Measurements from ENCODE around the gene SLC38A2.

SLC38A2 gene

DNA sequence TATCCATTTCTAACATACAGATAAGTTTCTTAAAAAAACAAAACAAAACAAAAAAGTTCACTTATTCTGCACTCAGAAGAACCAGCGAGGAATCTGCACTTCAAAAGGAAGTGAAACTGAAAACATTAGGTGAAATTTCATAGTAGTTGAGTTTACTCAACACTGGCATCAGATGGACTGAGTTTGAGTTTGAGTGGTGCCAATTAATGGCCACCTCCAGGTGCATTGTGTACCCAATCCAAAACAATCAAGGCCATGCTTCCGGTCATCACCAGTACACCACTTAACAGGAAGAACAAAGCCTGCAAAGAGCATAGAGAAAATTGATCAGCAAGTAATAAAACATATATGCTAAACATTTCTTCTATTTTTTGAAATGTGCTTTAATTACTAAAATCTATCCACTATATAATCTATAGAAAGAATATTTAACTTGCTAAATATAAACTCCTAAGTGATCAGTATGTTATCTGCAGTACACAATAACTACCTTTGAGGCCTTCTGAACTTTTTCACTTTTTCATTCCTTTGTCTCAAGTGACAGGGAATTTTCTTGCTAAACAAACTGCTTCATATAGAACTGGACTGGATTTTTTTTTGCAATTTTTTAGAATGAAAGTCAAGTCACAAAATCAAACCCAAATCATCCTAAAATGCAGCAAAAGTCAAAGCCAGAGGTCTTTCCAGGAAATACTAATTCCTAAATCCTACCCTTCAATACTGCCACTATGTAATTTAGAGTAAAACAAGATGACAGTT is 11.5 kb downstream of the SLC38A2 start:
- H3K27ac ChIP-seq (ENCODE audit: low read depth, low read length, severe bottlenecking), result no peak overlapping the region
- H3K36me3 ChIP-seq (ENCODE audit: control insufficient read depth, insufficient read depth, low read length), result peaks cover 69% of the 10 kb centered on the region
- peaks cover 2% of the 10 kb centered on the region for H3K4me1 ChIP-seq (ENCODE audit: control insufficient read depth, insufficient read depth, low read length, poor library complexity, severe bottlenecking)
- WGBS, 2 experiments (ENCODE audit: insufficient coverage in 2 of 2), result no CpG with 5 or more reads among the region's 2 CpGs
- no peaks in the 10 kb centered on the region for H3K9me3 ChIP-seq (ENCODE audit: control insufficient read depth, low read length)
- no peak overlapping the region for H3K4me3 ChIP-seq (ENCODE audit: extremely low read depth, insufficient read depth, low read length, poor library complexity, severe bottlenecking)

- Histone ChIP-seq H3K36me3 (ENCODE audit: control insufficient read depth, insufficient read depth, low read length) (peaks cover 62% of the 10 kb centered on the region), H3K27ac (ENCODE audit: low read depth, low read length, severe bottlenecking) (no peak overlapping the region), H3K4me1 (ENCODE audit: control insufficient read depth, insufficient read depth, low read length, poor library complexity, severe bottlenecking) (no peaks in the 10 kb centered on the region), H3K9me3 (ENCODE audit: control insufficient read depth, low read length) (no peaks in the 10 kb centered on the region), H3K4me3 (ENCODE audit: extremely low read depth, insufficient read depth, low read length, poor library complexity, severe bottlenecking) (no peak overlapping the region)
- no CpG with 5 or more reads among the region's 1 CpG for whole genome bisulfite sequencing, 2 experiments (ENCODE audit: insufficient coverage in 2 of 2)
These were observed 12.2 kb downstream of the SLC38A2 start for GRCh38 chr12:46360370-46360769.

DNA sequence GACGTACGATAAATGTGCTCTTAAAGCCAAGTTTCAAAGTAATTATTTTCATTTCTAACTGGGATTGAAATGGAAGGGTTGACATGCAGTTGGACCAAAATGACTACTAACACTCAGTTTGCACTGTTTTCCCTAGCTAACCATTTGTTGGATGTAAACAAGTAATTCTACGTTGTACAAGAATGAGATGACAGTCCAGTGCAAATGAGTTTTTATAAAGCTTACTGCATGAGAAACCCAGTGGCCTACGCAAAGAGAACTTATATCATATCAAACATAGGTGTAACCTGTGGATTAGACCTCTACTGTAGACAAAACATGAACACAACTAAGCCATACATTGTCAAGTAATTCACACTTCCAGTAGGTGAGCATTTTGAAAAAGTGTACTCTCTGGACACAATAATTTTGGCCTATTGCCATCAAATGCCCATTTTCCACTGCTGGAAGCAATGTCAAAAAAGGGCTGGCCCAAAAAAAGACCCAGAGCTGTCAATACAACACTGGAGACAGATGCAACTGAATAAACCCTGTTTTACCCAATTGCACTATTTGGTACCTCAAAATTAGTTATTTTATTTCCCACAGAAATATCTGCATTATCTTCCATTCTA is 12.8 kb downstream of the SLC38A2 start:
- 100% methylated on average over 1 of the region's 4 CpGs for WGBS, 2 experiments (ENCODE audit: insufficient coverage in 2 of 2)
- no peak overlapping the region for H3K27ac ChIP-seq (ENCODE audit: low read depth, low read length, severe bottlenecking)

DNA sequence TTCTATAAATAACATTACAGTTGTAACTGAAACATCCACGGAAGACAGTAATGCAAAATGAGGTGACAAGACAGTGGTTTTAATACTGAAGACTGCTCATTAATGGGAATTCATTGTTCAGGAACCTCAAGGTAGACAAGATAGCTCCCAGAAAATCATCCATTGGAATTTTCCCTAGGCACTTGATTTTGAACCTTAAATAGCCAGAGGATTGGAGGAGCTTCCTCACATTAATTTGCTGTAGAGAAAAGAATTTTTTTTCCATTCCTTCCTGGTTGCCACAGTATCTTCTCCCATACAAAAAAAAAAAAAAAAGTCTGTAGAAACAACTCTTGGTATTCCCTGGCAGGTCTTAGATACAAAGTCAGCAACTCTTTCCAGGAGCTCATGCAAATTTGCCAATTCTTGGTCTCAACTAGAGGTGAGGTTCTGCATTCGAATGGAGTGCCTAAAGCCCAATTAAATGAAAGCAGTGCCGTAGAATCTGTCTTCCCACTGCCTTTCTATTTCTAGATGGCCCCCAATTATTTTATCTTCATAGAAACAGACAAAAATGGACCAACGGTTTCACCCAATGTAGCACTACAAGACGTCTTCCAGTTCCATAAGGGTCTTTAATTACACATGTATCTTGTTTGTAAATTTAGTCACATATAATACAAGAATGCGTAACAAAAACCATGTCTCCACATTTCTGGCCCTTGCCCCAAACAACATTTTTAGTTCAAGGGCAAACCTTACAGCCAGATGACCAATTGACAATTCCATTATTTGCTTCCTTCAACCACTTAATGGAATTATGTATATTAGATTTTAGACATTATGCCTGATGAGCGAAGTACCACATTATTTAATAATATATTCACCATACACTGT is 13.5 kb downstream of the SLC38A2 start:
- 92 to 100% methylated on average over 2 to 3 of the region's 7 CpGs for WGBS, 2 experiments (ENCODE audit: insufficient coverage in 2 of 2)
- H3K9me3 ChIP-seq (ENCODE audit: control insufficient read depth, low read length), result no peaks in the 10 kb centered on the region
- H3K36me3 ChIP-seq (ENCODE audit: control insufficient read depth, insufficient read depth, low read length), result peaks cover 49% of the 10 kb centered on the region
- peak overlapping the region; percentile 30 for H3K27ac ChIP-seq (ENCODE audit: low read depth, low read length, severe bottlenecking)
- H3K4me3 ChIP-seq (ENCODE audit: extremely low read depth, insufficient read depth, low read length, poor library complexity, severe bottlenecking), result no peak overlapping the region
- H3K4me1 ChIP-seq (ENCODE audit: control insufficient read depth, insufficient read depth, low read length, poor library complexity, severe bottlenecking), result no peaks in the 10 kb centered on the region

More for the DNA sequence above, 12.8 kb downstream of the SLC38A2 start:
- H3K4me3 ChIP-seq (ENCODE audit: extremely low read depth, insufficient read depth, low read length, poor library complexity, severe bottlenecking), result no peak overlapping the region
- H3K4me1 ChIP-seq (ENCODE audit: control insufficient read depth, insufficient read depth, low read length, poor library complexity, severe bottlenecking), result no peaks in the 10 kb centered on the region
- H3K36me3 ChIP-seq (ENCODE audit: control insufficient read depth, insufficient read depth, low read length), result peaks cover 56% of the 10 kb centered on the region
- H3K9me3 ChIP-seq (ENCODE audit: control insufficient read depth, low read length), result no peaks in the 10 kb centered on the region

DNA sequence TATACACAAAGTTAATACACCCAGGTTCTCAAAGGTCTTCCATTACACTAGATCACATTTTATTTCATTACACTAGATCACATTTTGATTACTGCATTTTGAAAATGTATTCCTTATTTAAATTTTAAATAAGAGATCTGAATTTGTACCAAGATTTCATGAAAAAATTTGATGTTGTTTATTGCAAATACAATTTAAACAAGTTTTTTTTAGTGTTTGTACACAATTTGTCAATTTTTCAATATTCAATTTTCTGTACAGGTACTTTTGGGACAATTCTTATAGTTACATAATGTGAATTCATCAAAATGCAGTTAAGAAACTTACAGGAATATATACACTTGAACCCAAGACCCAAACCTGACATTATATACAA is 14.3 kb downstream of the SLC38A2 start:
- Histone ChIP-seq H3K4me3 (ENCODE audit: extremely low read depth, insufficient read depth, low read length, poor library complexity, severe bottlenecking) (no peak overlapping the region), H3K4me1 (ENCODE audit: control insufficient read depth, insufficient read depth, low read length, poor library complexity, severe bottlenecking) (no peaks in the 10 kb centered on the region), H3K9me3 (ENCODE audit: control insufficient read depth, low read length) (no peaks in the 10 kb centered on the region), H3K27ac (ENCODE audit: low read depth, low read length, severe bottlenecking) (no peak overlapping the region), H3K36me3 (ENCODE audit: control insufficient read depth, insufficient read depth, low read length) (peaks cover 42% of the 10 kb centered on the region)

GRCh38 chr12:46357438-46358324 is 14.9 kb downstream of the SLC38A2 start:
- peak overlapping the region; percentile 50 for H3K27ac ChIP-seq (ENCODE audit: low read depth, low read length, severe bottlenecking)
- no peaks in the 10 kb centered on the region for H3K9me3 ChIP-seq (ENCODE audit: control insufficient read depth, low read length)
- H3K4me3 ChIP-seq (ENCODE audit: extremely low read depth, insufficient read depth, low read length, poor library complexity, severe bottlenecking), result no peak overlapping the region
- no peaks in the 10 kb centered on the region for H3K4me1 ChIP-seq (ENCODE audit: control insufficient read depth, insufficient read depth, low read length, poor library complexity, severe bottlenecking)
- WGBS, 2 experiments (ENCODE audit: insufficient coverage in 2 of 2), result 56 to 67% methylated on average over 6 of the region's 6 CpGs
- peaks cover 35% of the 10 kb centered on the region for H3K36me3 ChIP-seq (ENCODE audit: control insufficient read depth, insufficient read depth, low read length)

GRCh38 chr12:46356655-46357437 is 15.7 kb downstream of the SLC38A2 start:
- peak overlapping the region; percentile 50 for H3K27ac ChIP-seq (ENCODE audit: low read depth, low read length, severe bottlenecking)

GRCh38 chr12:46354802-46355199 is 17.8 kb downstream of the SLC38A2 start:
- WGBS, 2 experiments (ENCODE audit: insufficient coverage in 2 of 2), result no CpG with 5 or more reads among the region's 1 CpG

More at GRCh38 chr12:46356655-46357437, 15.7 kb downstream of the SLC38A2 start:
- no peaks in the 10 kb centered on the region for H3K9me3 ChIP-seq (ENCODE audit: control insufficient read depth, low read length)
- WGBS, 2 experiments (ENCODE audit: insufficient coverage in 2 of 2), result 78% methylated on average over 2 of the region's 5 CpGs; no CpG with 5 or more reads in 1 of the 2 experiments
- H3K4me1 ChIP-seq (ENCODE audit: control insufficient read depth, insufficient read depth, low read length, poor library complexity, severe bottlenecking), result no peaks in the 10 kb centered on the region
- H3K4me3 ChIP-seq (ENCODE audit: extremely low read depth, insufficient read depth, low read length, poor library complexity, severe bottlenecking), result no peak overlapping the region
- peaks cover 27% of the 10 kb centered on the region for H3K36me3 ChIP-seq (ENCODE audit: control insufficient read depth, insufficient read depth, low read length)

DNA sequence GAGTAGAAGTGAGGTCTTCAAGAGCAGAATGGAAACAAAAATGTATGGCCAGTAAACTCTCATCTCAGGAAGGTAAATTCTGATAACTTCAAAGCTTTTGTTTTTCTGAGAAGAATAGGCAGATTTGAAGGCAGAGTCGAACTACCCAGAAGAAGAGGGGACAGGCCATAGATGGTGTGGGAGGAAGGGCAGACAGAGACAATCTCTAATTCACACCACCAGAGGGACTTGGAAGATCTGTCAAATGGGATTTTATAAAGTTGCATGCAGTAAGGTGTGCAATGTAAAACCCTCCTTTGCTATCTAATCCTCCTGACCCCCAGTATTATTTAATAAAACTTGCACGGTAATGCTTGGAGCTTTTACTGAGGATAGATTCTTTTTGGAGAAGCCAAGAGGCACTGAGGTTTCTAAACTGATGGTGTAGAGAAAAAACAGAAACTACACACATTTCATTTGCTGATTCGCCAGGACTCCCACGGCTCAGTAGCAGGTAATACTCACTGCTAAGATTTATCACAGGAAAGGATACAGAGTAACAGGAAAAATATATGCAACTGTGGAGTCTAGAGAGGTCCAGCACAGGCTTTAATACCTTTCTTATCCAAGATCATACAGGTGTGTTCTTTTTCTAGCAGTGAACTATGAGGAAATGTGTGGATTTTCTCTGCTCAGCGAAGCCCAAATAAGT is 18.3 kb downstream of the SLC38A2 start:
- 83 to 100% methylated on average over 1 of the region's 5 CpGs for WGBS, 2 experiments (ENCODE audit: insufficient coverage in 2 of 2)
- H3K4me3 ChIP-seq (ENCODE audit: extremely low read depth, insufficient read depth, low read length, poor library complexity, severe bottlenecking), result no peak overlapping the region
- H3K36me3 ChIP-seq (ENCODE audit: control insufficient read depth, insufficient read depth, low read length), result peaks cover 4% of the 10 kb centered on the region
- H3K4me1 ChIP-seq (ENCODE audit: control insufficient read depth, insufficient read depth, low read length, poor library complexity, severe bottlenecking), result no peaks in the 10 kb centered on the region
- H3K27ac ChIP-seq (ENCODE audit: low read depth, low read length, severe bottlenecking), result no peak overlapping the region
- H3K9me3 ChIP-seq (ENCODE audit: control insufficient read depth, low read length), result no peaks in the 10 kb centered on the region

More at GRCh38 chr12:46354802-46355199, 17.8 kb downstream of the SLC38A2 start:
- no peaks in the 10 kb centered on the region for H3K9me3 ChIP-seq (ENCODE audit: control insufficient read depth, low read length)
- H3K36me3 ChIP-seq (ENCODE audit: control insufficient read depth, insufficient read depth, low read length), result peaks cover 9% of the 10 kb centered on the region
- no peak overlapping the region for H3K27ac ChIP-seq (ENCODE audit: low read depth, low read length, severe bottlenecking)
- no peaks in the 10 kb centered on the region for H3K4me1 ChIP-seq (ENCODE audit: control insufficient read depth, insufficient read depth, low read length, poor library complexity, severe bottlenecking)
- no peak overlapping the region for H3K4me3 ChIP-seq (ENCODE audit: extremely low read depth, insufficient read depth, low read length, poor library complexity, severe bottlenecking)
